GM23338 (cell line): ENCODE measurements around the gene TCHHL1. TPM values are rescaled to one million over a fixed set of nuclear protein-coding genes. Genes with fewer than 3 reads are reported as not detected.
A peak's percentile ranks its signal among the peaks of the same experiment; 100 is the strongest.

Experiments used
- ATAC-seq: fragments of 200-7000 bp; cut with Tn5 transposase; 3 replicates; pipeline ENCODE4 v1.9.1; 2020
- DNase-seq: peaks from one replicate; pipeline ENCODE4 v3.0.0-alpha.2; 2015; ENCODE audit warnings: low spot score
- H2AFZ ChIP-seq: fragments of 200-600 bp; sonication (generic); 2 replicates; pipeline ENCODE4 v1.8.0; 2016; ENCODE audit warnings: antibody characterized with exemption, mild to moderate bottlenecking, moderate library complexity
- H3F3A ChIP-seq: fragments of 200-600 bp; sonication (generic); replicated peaks from 2 replicates; pipeline ENCODE4 v1.8.0; 2017; ENCODE audit warnings: antibody characterized with exemption, mixed run types, low read depth
- H3K27ac ChIP-seq: fragments of 200-600 bp; sonication (generic); 2 replicates; pipeline ENCODE4 v1.6.1; 2016; ENCODE audit warnings: low read depth
- H3K27me3 ChIP-seq: fragments of 200-600 bp; sonication (generic); 2 replicates; pipeline ENCODE4 v1.8.0; 2016; ENCODE audit warnings: mild to moderate bottlenecking, mixed run types, moderate library complexity; ENCODE audit not compliant: insufficient read depth
- H3K36me3 ChIP-seq: fragments of 200-600 bp; sonication (generic); 2 replicates; pipeline ENCODE4 v1.8.0; 2016; ENCODE audit warnings: mild to moderate bottlenecking; ENCODE audit not compliant: insufficient read depth
- H3K4me1 ChIP-seq: fragments of 200-600 bp; sonication (generic); 2 replicates; pipeline ENCODE4 v1.8.0; 2016; ENCODE audit warnings: mild to moderate bottlenecking, moderate library complexity; ENCODE audit not compliant: insufficient read depth
- H3K4me2 ChIP-seq: fragments of 200-600 bp; sonication (generic); 2 replicates; pipeline ENCODE4 v1.7.1; 2017; ENCODE audit warnings: mixed run types
- H3K4me3 ChIP-seq: fragments of 200-600 bp; sonication (generic); 2 replicates; pipeline ENCODE4 v1.6.1; 2016; ENCODE audit warnings: mixed run types
- H3K79me2 ChIP-seq: fragments of 200-600 bp; sonication (generic); replicated peaks from 2 replicates; pipeline ENCODE4 v1.8.0; 2017; ENCODE audit warnings: mild to moderate bottlenecking; ENCODE audit not compliant: insufficient read depth
- H3K9me2 ChIP-seq: fragments of 200-600 bp; sonication (generic); 2 replicates; pipeline ENCODE4 v1.8.0; 2017; ENCODE audit not compliant: insufficient read depth
- H4K20me1 ChIP-seq: fragments of 200-600 bp; sonication (generic); replicated peaks from 2 replicates; pipeline ENCODE4 v1.8.0; 2017; ENCODE audit warnings: mild to moderate bottlenecking; ENCODE audit not compliant: insufficient read depth
- H3K27ac Mint-ChIP-seq: 2 replicates; pipeline ENCODE4 v1.8.0; 2020; ENCODE audit warnings: inconsistent platforms, mild to moderate bottlenecking, moderate library complexity, mixed read lengths
- H3K27me3 Mint-ChIP-seq: 3 replicates; pipeline ENCODE4 v1.8.0; 2022; ENCODE audit warnings: low read depth, mild to moderate bottlenecking, moderate library complexity, mixed read lengths, inconsistent platforms; ENCODE audit not compliant: insufficient read depth, poor library complexity
- H3K36me3 Mint-ChIP-seq: 3 replicates; pipeline ENCODE4 v1.8.0; 2021; ENCODE audit warnings: low read depth, mild to moderate bottlenecking, inconsistent platforms, moderate library complexity, mixed read lengths
- H3K4me1 Mint-ChIP-seq: 3 replicates; pipeline ENCODE4 v1.8.0; 2020; ENCODE audit warnings: mild to moderate bottlenecking, inconsistent platforms, mixed read lengths
- H3K4me3 Mint-ChIP-seq: 3 replicates; pipeline ENCODE4 v1.8.0; 2021; ENCODE audit warnings: moderate library complexity, mild to moderate bottlenecking, inconsistent platforms, mixed read lengths
- H3K9me3 Mint-ChIP-seq: 3 replicates; pipeline ENCODE4 v1.8.0; 2020; ENCODE audit warnings: moderate library complexity, mild to moderate bottlenecking, inconsistent platforms, mixed read lengths
- CREB1 ChIP-seq: fragments of 250-450 bp; sonication (Bioruptor Pico); IDR thresholded peaks from 2 replicates; pipeline ENCODE4 v1.5.0; 2020; ENCODE audit warnings: low read depth, mild to moderate bottlenecking, moderate library complexity
- CTCF ChIP-seq, 2 experiments: fragments of 200-600 bp in 1 of 2; sonication (generic) in 1 of 2; conservative IDR thresholded peaks; 2 replicates each; pipeline versions ENCODE4 v1.5.1 to v1.6.1; 2016 to 2017; ENCODE audit warnings: antibody characterized with exemption in 2 of 2, low read depth in 2 of 2, mild to moderate bottlenecking in 2 of 2, moderate library complexity in 1 of 2
- ETS1 ChIP-seq: IDR thresholded peaks from 2 replicates; pipeline ENCODE4 v1.6.1; 2016; ENCODE audit warnings: antibody characterized with exemption
- EZH2 ChIP-seq: fragments of 200-600 bp; sonication (generic); IDR thresholded peaks from one replicate; pipeline ENCODE4 v1.8.0; 2017; ENCODE audit warnings: antibody characterized with exemption, mild to moderate bottlenecking, low read depth; ENCODE audit not compliant: unreplicated experiment
- EZH2phosphoT487 ChIP-seq: fragments of 200-600 bp; sonication (generic); IDR thresholded peaks from one replicate; pipeline ENCODE4 v1.8.1; 2018; ENCODE audit warnings: antibody characterized with exemption; ENCODE audit not compliant: unreplicated experiment
- JUNB ChIP-seq: IDR thresholded peaks from one replicate; pipeline ENCODE4 v1.6.1; 2016; ENCODE audit warnings: antibody characterized with exemption; ENCODE audit not compliant: unreplicated experiment
- NANOG ChIP-seq: IDR thresholded peaks from 2 replicates; pipeline ENCODE4 v1.6.1; 2016; ENCODE audit warnings: antibody characterized with exemption, borderline replicate concordance
- POLR2AphosphoS5 ChIP-seq: IDR thresholded peaks from 2 replicates; pipeline ENCODE4 v1.6.1; 2016; ENCODE audit warnings: antibody characterized with exemption, low read depth
- STAT1 ChIP-seq: IDR thresholded peaks from one replicate; pipeline ENCODE4 v1.6.1; 2016; ENCODE audit warnings: antibody characterized with exemption; ENCODE audit not compliant: unreplicated experiment
- ZNF114 ChIP-seq: fragments of 250-450 bp; sonication (Bioruptor Pico); IDR thresholded peaks from 2 replicates; pipeline ENCODE4 v1.5.0; 2020; ENCODE audit warnings: mild to moderate bottlenecking, moderate library complexity
- ZNF331 ChIP-seq: fragments of 250-450 bp; sonication (Bioruptor Pico); IDR thresholded peaks from 2 replicates; pipeline ENCODE4 v1.5.0; 2020; ENCODE audit warnings: low read depth, mild to moderate bottlenecking, moderate library complexity
- ZNF462 ChIP-seq: fragments of 250-450 bp; sonication (Bioruptor Pico); IDR thresholded peaks from 2 replicates; pipeline ENCODE4 v1.5.0; 2020; ENCODE audit warnings: mild to moderate bottlenecking, moderate library complexity
- polyA plus RNA-seq: library from polyadenylated mRNA; unstranded; fragments of >200 nt; fragmentation: Nextera tagmentation; extraction: Ambion mirVana; gene quantifications from 2 replicates; pipeline ENCODE4 v1.2.1, GENCODE V29; 2016
- total RNA-seq: library from RNA; depleted of rRNA; stranded (reverse); fragments of >200 nt; shearing (Covaris generic); gene quantifications from 2 replicates; pipeline ENCODE4 v1.2.3, GENCODE V29; 2014
- TF ChIP-seq, protein P1 (sequence below): IDR thresholded peaks from one replicate; pipeline ENCODE4 v1.6.1; 2018; ENCODE audit warnings: antibody characterized with exemption; ENCODE audit not compliant: unreplicated experiment

The TCHHL1 gene
- total and polyA plus RNA-seq, 2 experiments from 2014 or later, result not detected

DNA sequence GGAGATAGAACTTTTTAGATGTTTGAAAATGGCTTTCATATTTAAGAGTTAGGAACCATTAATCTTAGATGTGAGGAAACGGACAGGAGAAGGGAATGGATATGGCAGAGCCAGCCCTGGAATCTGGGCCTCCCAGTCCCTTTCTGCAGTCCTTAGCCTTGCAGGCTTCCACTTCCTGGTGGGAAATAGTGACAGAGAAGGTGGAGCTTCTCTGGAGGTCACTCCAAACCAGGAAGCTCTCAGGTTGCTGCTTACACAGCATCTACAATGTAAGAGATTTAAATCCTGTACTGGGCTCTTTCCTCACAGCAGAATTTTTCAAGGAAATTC is 54.6 kb downstream of the TCHHL1 start:
- Histone ChIP-seq H3K79me2 (no peaks in the 10 kb centered on the region), H3K9me2 (no peaks in the 10 kb centered on the region), H3F3A (no peaks in the 10 kb centered on the region; the same call in 1 of the 2 replicates), H3K27ac (no peak overlapping the region), H3K4me2 (no peak overlapping the region), H4K20me1 (no peaks in the 10 kb centered on the region), H3K27me3 (peaks cover 17% of the 10 kb centered on the region), H2AFZ (no peak overlapping the region), H3K4me1 (peaks cover 29% of the 10 kb centered on the region), H3K4me3 (no peak overlapping the region), H3K36me3 (peaks cover 17% of the 10 kb centered on the region)
- Mint-ChIP-seq H3K27ac (no peak overlapping the region; the same call in 1 of the 2 replicates), H3K9me3 (no peaks in the 10 kb centered on the region), H3K4me3 (no peak overlapping the region), H3K27me3 (peaks cover 13% of the 10 kb centered on the region), H3K4me1 (peaks cover 28% of the 10 kb centered on the region), H3K36me3 (peaks cover 13% of the 10 kb centered on the region)
- TF ChIP-seq EZH2, result no peak
- TF ChIP-seq, protein P1, sequence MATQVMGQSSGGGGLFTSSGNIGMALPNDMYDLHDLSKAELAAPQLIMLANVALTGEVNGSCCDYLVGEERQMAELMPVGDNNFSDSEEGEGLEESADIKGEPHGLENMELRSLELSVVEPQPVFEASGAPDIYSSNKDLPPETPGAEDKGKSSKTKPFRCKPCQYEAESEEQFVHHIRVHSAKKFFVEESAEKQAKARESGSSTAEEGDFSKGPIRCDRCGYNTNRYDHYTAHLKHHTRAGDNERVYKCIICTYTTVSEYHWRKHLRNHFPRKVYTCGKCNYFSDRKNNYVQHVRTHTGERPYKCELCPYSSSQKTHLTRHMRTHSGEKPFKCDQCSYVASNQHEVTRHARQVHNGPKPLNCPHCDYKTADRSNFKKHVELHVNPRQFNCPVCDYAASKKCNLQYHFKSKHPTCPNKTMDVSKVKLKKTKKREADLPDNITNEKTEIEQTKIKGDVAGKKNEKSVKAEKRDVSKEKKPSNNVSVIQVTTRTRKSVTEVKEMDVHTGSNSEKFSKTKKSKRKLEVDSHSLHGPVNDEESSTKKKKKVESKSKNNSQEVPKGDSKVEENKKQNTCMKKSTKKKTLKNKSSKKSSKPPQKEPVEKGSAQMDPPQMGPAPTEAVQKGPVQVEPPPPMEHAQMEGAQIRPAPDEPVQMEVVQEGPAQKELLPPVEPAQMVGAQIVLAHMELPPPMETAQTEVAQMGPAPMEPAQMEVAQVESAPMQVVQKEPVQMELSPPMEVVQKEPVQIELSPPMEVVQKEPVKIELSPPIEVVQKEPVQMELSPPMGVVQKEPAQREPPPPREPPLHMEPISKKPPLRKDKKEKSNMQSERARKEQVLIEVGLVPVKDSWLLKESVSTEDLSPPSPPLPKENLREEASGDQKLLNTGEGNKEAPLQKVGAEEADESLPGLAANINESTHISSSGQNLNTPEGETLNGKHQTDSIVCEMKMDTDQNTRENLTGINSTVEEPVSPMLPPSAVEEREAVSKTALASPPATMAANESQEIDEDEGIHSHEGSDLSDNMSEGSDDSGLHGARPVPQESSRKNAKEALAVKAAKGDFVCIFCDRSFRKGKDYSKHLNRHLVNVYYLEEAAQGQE, result no peak
- TF ChIP-seq ETS1, result no peak
- TF ChIP-seq CTCF (conservative IDR thresholded peaks at IDR 0.05; ENCODE audit: low read depth in 2 of 2), result no peak
- TF ChIP-seq CREB1 (CRISPR knock-in tag), result no peak
- TF ChIP-seq ZNF114 (CRISPR knock-in tag), result no peak
- TF ChIP-seq POLR2AphosphoS5, result no peak
- TF ChIP-seq ZNF331 (CRISPR knock-in tag), result no peak
- no peak for TF ChIP-seq JUNB
- no peak for TF ChIP-seq EZH2phosphoT487
- TF ChIP-seq ZNF462, result no peak
- no peak for TF ChIP-seq STAT1
- TF ChIP-seq NANOG, result no peak
- ATAC-seq (peak; percentile 4; the same call in 2 of the 3 replicates), DNase-seq (no peak)
